Measurements from ENCODE around the gene CCDC51.

Gene CCDC51

GRCh38 chr3:48418140-48418539, 21.8 kb downstream of the CCDC51 start:
- DNase-seq: no peak

DNA sequence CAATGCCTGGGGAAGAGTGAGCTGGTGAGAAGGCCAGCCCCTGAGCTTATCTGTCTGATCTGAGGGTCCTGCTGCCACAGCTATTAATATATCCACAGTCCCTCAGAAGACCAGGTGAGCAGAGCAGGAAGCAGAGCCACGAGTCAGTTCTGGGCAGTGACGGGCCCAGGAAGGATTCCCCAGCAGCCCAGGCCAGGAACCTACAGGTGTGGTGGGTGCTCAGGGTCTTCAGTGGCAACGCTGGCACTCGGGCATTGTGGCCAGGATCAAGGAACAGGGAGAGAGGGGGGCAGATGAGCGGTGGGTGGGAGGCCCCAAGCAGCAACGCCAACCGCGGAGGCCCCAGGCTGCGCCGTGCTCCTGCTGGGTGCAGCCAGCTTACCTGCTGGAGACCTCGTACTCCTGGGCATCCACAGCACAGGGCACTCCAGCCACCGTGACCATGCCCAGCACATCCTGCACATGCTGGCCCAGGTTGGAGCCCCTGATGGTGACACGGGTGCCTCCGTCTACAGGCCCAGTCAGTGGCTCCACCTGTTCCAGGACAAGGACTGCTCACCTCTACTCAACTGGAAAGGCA, 22.3 kb downstream of the CCDC51 start:
- DNase-seq: no peak

- DNase-seq: no peak
Measured at GRCh38 chr3:48416546-48416945, 23.4 kb downstream of the CCDC51 start.

GRCh38 chr3:48416091-48416505, 23.8 kb downstream of the CCDC51 start:
- no peak for DNase-seq

GRCh38 chr3:48415251-48415953, 24.5 kb downstream of the CCDC51 start:
- DNase-seq: no peak

GRCh38 chr3:48414376-48415250, 25.3 kb downstream of the CCDC51 start:
- DNase-seq: no peak

GRCh38 chr3:48413611-48414010, 26.3 kb downstream of the CCDC51 start:
- DNase-seq: no peak

DNA sequence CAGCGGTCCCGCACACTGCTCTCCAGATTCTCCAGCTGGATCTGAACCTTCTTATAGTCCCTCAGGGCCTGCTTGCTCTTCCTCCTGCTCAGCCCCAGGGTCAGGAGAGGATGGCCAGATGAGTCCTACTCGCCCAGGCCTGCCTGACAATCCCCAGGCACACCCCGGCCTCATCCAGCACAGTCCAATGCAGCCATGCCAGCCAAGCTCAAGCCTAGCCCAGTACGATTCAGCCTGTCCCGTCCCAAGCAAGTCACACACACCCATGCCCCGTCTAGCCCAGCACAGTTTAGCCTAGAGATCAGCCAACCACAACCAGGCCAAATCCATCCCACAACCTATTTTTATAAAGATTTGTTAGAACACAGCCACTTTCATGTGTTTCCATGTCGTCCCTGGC, 26.8 kb downstream of the CCDC51 start:
- no peak for DNase-seq

GRCh38 chr3:48412375-48413001, 27.4 kb downstream of the CCDC51 start:
- DNase-seq: no peak

- no peak for DNase-seq
Measured at GRCh38 chr3:48411606-48412374, 28.1 kb downstream of the CCDC51 start.

GRCh38 chr3:48411041-48411588, 28.8 kb downstream of the CCDC51 start:
- DNase-seq: no peak

DNA sequence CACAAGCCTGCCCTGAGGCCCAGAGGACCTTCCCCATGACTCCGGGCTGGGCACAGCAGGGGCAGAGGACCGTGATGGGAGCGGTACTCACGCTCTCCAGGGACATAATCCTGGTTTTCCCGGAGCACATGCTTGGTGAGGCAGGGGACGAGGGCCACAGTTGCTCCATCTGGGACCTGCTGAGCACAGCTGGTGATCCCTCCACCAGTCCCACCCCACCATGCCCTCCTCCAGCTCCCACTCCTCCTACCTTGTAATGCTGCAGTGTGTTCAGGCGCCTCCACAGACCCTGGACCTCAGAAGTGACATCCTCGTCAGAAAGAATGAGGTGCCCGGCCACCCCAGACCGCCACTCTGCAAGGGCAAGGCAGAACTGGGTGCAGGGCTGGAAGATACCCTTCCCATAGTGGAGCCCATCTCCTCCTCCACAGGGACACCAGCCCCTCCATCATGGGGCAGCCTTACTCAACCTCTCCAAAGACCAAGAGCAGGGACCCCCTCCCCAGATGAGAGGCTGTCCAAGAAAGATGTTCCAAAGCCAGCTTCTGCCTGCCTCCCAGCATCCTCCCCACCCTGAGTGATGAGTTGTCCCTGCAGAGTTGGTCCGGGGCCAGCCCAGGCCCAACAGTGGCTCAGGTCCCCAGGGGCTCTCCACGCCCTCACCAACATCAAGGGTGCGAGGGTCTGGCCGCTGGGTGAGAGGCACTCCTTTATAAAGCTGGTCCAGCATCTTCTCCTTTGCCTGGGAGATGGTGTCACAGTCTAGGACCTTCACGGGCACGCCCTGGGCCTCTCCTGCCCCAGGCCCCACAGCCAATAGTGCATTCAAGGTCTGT, 29.5 kb downstream of the CCDC51 start:
- no peak for DNase-seq

- no peak for DNase-seq
Measured at GRCh38 chr3:48409291-48410201, 30.4 kb downstream of the CCDC51 start.

DNA sequence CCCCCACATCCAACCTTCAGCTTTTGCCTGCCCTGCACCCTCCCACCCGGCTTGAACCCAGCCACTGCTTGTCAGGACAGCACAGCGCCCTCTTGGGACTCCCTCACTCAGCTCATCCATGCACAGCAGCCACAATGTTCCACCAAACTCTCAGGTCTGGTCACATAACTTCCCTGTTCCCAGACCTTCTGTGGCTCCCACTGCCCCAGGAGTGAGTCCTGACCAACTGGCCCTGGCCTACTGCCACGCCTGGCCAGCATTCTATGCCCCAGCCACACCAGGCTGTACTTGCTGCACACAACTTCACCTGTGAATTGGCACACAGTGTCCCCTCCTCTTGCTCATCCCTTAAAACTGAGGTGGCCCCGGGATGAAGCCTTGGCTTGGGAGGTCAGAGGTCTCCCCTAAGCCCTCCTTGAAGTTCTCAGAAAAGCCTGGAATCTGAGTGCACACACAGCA, 31.1 kb downstream of the CCDC51 start:
- DNase-seq: no peak

GRCh38 chr3:48407542-48408099, 32.3 kb downstream of the CCDC51 start:
- DNase-seq: no peak

DNA sequence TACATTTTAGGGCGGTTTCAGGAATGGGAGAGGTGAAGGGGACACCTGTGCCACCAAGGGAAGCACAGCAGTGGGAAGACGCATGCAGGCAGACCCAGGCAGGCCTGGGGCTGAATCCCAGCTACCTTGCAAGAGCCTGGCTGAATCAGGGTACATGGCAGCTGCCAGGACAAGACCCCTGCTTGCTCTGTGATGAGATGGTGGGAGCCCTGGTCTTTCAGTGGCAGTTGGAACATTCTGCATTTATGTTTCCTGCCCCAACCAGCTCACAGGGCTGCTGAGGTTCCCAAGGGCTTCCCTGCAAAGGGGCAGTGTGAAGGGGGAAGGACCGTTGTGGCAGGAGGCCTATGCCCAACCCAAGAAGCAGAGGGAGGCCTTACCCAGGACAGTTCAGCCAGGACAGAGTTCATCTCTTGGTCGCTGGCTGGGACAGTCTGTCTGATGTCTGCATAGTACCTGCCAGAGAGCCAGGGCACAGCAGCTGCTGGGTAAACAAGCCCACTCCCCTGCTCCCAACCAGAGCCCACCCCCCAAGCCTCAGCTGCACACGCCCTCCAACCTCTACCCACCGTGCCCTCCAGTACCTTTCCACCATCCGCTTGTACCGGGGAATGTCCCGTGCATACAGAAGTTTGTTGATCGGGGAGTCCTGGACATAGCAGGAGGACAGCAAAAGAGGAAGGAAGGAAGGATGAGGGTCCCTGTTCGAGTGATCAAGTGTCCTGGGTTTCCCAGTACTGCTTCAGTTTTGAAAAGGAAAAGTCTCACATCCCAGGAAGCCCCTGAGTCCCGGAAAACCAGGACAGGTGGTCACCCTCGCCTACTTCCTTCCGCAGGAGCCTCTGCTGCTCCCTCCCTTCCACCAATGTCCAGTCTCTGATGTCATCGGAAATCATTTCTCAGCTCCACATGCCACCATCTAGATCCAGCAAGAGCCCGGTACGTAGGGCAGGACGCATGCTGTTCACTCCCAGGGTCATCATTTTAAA, 33.2 kb downstream of the CCDC51 start:
- DNase-seq: no peak

- DNase-seq: no peak
Measured at GRCh38 chr3:48405971-48406370, 33.9 kb downstream of the CCDC51 start.

DNA sequence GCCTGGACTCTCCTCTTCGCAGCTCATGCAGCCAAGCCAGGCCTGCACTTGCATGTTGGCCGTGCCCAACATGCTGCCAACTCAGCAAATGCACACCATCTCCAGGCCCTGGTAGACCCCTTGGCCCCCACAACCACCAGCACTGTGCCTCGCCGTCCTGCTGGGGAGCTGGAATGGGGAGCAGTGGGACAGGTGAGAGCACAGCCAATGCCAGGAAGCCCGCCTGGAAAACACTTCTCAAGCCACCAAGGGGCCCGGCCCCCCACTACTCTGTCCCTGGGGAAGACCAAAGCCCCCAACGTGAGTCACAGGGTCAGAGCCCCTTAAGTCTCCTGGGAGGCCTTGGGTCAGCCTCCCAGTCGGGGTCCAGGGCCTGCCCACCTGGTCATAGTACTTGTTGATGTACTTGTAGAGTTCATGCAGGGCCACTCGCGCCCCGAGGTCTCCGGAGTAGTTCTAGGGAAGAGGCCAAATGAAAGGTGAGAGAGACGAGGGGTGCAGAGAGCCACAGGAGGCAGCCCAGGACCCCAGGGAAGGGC, 34.5 kb downstream of the CCDC51 start:
- no peak for DNase-seq

All from activated CD4-positive, CD25-positive, alpha-beta regulatory T cell (primary cell).